ENCODE data around the gene SCARF2.
"Not testable (repeated sequence)": the region's sequence is repeated elsewhere in the genome, so short reads cannot be mapped to it uniquely, and the experiment has no call there.

Gene SCARF2

GRCh38 chr22:20384171-20384570 lies 53.5 kb downstream of the SCARF2 start:
- POLR2A ChIA-PET: no interaction called here
- CTCF ChIA-PET: no interaction called here
- TF ChIP-seq LEF1 (IDR thresholded peaks at IDR 0.05; ENCODE audit: borderline replicate concordance) (no peak), TARDBP (IDR thresholded peaks at IDR 0.05) (no peak), ARNT (IDR thresholded peaks at IDR 0.05) (no peak), CTBP1 (IDR thresholded peaks at IDR 0.05; ENCODE audit: borderline replicate concordance) (no peak), NFRKB (IDR thresholded peaks at IDR 0.05) (no peak), SP1 (IDR thresholded peaks at IDR 0.05) (no peak), ELF4 (IDR thresholded peaks at IDR 0.05) (no peak), FOXK2 (IDR thresholded peaks at IDR 0.05) (no peak), L3MBTL2 (conservative IDR thresholded peaks at IDR 0.05) (no peak), ZNF384 (IDR thresholded peaks at IDR 0.05) (no peak), HDGF (IDR thresholded peaks at IDR 0.05; ENCODE audit: borderline replicate concordance) (no peak), SUZ12 (IDR thresholded peaks at IDR 0.05) (no peak), BHLHE40 (IDR thresholded peaks at IDR 0.05; ENCODE audit: borderline replicate concordance) (no peak), FOXA1 (IDR thresholded peaks at IDR 0.05) (no peak), FOXM1 (IDR thresholded peaks at IDR 0.05; ENCODE audit: borderline replicate concordance) (no peak)
- TF ChIP-seq, protein P1, sequence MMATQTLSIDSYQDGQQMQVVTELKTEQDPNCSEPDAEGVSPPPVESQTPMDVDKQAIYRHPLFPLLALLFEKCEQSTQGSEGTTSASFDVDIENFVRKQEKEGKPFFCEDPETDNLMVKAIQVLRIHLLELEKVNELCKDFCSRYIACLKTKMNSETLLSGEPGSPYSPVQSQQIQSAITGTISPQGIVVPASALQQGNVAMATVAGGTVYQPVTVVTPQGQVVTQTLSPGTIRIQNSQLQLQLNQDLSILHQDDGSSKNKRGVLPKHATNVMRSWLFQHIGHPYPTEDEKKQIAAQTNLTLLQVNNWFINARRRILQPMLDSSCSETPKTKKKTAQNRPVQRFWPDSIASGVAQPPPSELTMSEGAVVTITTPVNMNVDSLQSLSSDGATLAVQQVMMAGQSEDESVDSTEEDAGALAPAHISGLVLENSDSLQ (IDR thresholded peaks at IDR 0.05): no peak
- DNase-seq (ENCODE audit: extremely low spot score): no peak

DNA sequence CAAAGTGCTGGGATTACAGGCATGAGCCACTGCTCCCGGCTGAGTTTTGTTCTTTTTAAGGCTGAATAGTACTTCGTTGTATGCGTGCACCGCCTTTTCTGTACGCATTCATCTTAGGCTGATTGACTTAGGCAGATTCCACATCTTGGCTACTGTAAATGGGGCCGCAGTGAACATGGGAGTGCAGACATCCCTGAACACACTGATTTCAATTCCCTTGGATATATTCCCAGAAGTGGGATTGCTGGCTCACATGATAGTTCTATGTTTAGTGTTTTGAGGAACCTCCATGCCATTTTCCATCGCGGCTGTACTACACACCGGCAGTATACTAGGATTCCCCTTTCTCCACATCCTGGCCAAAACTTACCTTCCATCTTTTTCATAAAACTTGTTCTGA lies 54.1 kb downstream of the SCARF2 start:
- ChIA-PET CTCF (no interaction called here), POLR2A (interaction anchor here (0.5 kb wide), 1 partner anchor 12 kb away, joined by 4 read pairs; no protein-coding TSS in a partner anchor)
- DNase-seq (ENCODE audit: extremely low spot score): no peak
- no peak for TF ChIP-seq BHLHE40 (IDR thresholded peaks at IDR 0.05; ENCODE audit: borderline replicate concordance)

- CTCF ChIA-PET: no interaction called here
Observed at GRCh38 chr22:20380486-20380885, 57.1 kb downstream of the SCARF2 start.

GRCh38 chr22:20378684-20379083 lies 58.9 kb downstream of the SCARF2 start:
- CTCF ChIA-PET; DNase-seq (ENCODE audit: extremely low spot score): not testable (repeated sequence)
- POLR2A ChIA-PET: interaction anchor here (1.6 kb wide), 1 partner anchor 15 kb away, joined by 7 read pairs; the partner anchor contains the start of gene ZNF74

More at GRCh38 chr22:20380486-20380885, 57.1 kb downstream of the SCARF2 start:
- no peak for DNase-seq (ENCODE audit: extremely low spot score)
- TF ChIP-seq, protein P1 (IDR thresholded peaks at IDR 0.05): no peak
- TF ChIP-seq NFRKB (IDR thresholded peaks at IDR 0.05) (no peak), ARNT (IDR thresholded peaks at IDR 0.05) (no peak), FOXK2 (IDR thresholded peaks at IDR 0.05) (no peak), FOXA1 (IDR thresholded peaks at IDR 0.05) (no peak), TARDBP (IDR thresholded peaks at IDR 0.05) (no peak), HDGF (IDR thresholded peaks at IDR 0.05; ENCODE audit: borderline replicate concordance) (no peak), ELF4 (IDR thresholded peaks at IDR 0.05) (no peak), SUZ12 (IDR thresholded peaks at IDR 0.05) (no peak), BHLHE40 (IDR thresholded peaks at IDR 0.05; ENCODE audit: borderline replicate concordance) (no peak), SP1 (IDR thresholded peaks at IDR 0.05) (no peak), CTBP1 (IDR thresholded peaks at IDR 0.05; ENCODE audit: borderline replicate concordance) (no peak), ZNF384 (IDR thresholded peaks at IDR 0.05) (no peak), L3MBTL2 (conservative IDR thresholded peaks at IDR 0.05) (no peak), LEF1 (IDR thresholded peaks at IDR 0.05; ENCODE audit: borderline replicate concordance) (no peak), FOXM1 (IDR thresholded peaks at IDR 0.05; ENCODE audit: borderline replicate concordance) (no peak)
- POLR2A ChIA-PET: interaction anchor here (1.2 to 3.7 kb wide), 2 partner anchors 13 to 61 kb away, joined by 4 to 18 read pairs; partner anchors contain the start of genes DGCR6L and ZNF74

- no peak for DNase-seq (ENCODE audit: extremely low spot score)
- ChIA-PET CTCF (no interaction called here), POLR2A (interaction anchor here (1.6 kb wide), 1 partner anchor 15 kb away, joined by 7 read pairs; the partner anchor contains the start of gene ZNF74)
- TF ChIP-seq FOXM1 (IDR thresholded peaks at IDR 0.05; ENCODE audit: borderline replicate concordance): no peak
- TF ChIP-seq ARNT (IDR thresholded peaks at IDR 0.05): no peak
- TF ChIP-seq LEF1 (IDR thresholded peaks at IDR 0.05; ENCODE audit: borderline replicate concordance): no peak
- TF ChIP-seq HDGF (IDR thresholded peaks at IDR 0.05; ENCODE audit: borderline replicate concordance): no peak
- TF ChIP-seq BHLHE40 (IDR thresholded peaks at IDR 0.05; ENCODE audit: borderline replicate concordance): no peak
- TF ChIP-seq SP1 (IDR thresholded peaks at IDR 0.05): no peak
- TF ChIP-seq, protein P1 (IDR thresholded peaks at IDR 0.05): no peak
- no peak for TF ChIP-seq CTBP1 (IDR thresholded peaks at IDR 0.05; ENCODE audit: borderline replicate concordance)
Observed at GRCh38 chr22:20378110-20378509, 59.5 kb downstream of the SCARF2 start.

GRCh38 chr22:20376983-20377382 lies 60.6 kb downstream of the SCARF2 start:
- CTCF ChIA-PET; DNase-seq (ENCODE audit: extremely low spot score); POLR2A ChIA-PET: not testable (repeated sequence)

DNA sequence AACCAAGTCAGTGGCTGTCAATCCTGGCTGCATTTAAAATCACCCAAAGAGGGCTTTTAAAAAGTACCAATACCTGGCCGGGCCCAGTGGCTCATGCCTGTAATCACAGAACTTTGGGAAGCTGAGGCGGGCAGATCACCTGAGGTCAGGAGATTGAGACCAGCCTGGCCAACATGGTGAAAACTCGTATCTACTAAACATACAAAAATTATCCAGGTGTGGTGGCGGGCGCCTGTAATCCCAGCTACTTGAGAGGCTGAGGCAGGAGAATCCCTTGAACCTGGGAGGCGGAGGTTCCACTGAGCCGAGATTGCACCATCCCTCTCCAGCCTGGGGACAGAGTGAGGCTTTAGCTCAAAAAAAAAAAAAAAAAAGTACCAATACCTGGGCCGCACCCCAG lies 61.3 kb downstream of the SCARF2 start:
- DNase-seq (ENCODE audit: extremely low spot score); CTCF ChIA-PET; POLR2A ChIA-PET: not testable (repeated sequence)

All from HEK293T (cell line).